Measurements from ENCODE around the gene SYT11.
"Not testable (repeated sequence)": the region's sequence is repeated elsewhere in the genome, so short reads cannot be mapped to it uniquely, and the experiment has no call there.

Gene SYT11

DNA sequence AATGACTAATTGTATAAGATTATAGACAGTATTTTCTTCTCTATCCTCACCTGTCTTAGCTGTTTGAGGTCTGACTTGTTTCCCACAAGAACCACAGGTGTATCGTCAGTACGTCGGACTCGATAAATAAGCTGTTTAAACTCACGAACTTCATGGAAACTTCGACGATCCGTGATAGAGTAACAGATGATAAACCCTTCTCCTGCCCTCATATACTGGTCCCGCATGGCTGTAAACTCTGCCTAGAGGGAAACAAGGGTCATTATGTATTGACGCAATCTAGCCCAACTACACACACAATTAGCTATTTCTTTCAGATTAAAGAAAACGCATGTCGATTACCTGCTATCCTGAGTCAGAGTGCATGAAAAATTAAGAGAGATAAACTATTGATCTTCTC, 44.9 kb downstream of the SYT11 start:
- DNase-seq, result no peak

DNA sequence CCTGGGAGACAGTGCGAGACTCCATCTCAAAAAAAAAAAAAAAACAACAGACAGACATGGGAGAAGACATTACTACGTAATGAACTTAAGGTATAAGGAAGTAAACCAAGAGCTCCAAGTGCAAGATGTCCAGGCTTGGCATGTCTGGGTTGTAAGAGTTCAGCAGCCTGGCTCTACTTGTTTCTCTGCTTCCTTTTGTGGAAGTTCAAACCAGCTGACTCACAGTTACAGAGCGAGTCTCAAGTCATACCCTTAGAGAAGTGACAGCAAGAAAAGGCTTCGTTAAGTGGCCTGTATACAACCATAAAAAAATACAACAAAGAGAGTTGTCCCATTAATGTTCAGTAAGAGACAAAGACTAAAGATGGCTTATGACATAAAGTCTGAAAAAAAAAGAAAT, 50.5 kb downstream of the SYT11 start:
- DNase-seq, result no peak

DNA sequence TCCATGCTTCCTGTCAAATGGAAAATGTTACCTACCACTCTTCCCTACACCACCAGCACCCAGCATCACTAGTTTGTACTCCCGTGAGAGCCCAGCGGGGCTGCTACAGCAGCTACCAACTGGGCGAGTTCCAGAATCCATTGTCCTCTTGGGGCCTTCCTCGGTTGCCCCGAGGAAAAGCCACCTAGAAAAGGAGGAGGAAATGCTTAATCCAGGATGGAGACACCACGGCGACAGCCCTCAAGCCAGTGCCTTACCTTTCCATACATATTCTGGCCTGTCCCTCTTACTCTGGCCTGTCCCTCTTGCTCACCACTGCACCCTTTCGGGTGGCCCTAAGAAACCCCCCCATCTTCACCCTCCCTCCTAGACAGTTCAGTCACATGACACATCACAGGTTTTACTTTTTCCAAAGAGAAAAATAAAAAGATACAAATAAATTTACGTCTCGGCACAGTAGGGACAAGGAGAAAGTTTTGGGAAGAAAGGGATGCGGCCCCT, 51.3 kb downstream of the SYT11 start:
- DNase-seq, result no peak

DNA sequence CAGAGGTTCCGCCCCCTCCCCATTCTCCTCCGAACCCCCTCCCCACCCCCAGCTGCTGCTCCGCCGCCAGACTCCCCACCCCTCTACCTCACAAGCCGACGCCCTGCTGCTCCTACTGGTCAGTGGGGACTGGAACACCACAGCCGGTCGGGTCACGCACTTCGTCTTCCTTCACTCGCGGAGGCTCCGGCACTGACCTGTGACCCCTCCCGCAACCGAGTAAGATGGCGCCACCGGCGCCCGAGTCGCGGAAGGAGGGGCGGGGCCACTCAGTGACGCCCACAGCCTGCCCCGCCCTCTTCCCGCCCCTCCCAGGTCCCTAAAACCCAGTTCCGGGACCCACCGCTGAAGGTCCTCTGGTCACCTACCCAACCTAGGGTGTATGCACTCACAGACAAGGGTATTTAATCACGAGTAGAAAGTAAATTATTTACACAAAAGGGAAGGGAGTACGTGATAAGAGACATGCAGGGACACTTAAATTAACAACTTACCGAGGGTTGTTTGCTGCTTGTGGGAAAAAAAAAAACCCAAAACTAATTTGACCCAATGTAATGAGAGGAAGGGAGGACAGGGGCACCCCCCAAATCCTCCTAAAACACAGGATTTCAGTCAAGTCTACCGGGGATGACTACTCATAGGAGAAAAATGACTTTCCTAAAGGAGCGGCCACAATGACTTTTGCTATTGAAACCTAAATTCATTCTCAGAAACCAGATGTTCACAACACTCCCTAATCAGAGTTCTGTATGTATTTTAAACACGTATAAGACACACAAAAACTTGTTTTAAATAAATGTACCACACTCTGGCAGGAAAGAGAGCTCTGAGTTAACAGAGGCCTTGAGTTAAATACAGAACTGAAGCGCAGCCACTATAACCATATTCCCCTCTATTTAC, 52.0 kb downstream of the SYT11 start, which contains the start of gene RIT1:
TSS of gene RIT1 (minus strand) at position 194 of the 900 bp plus-strand sequence. CDS start 588 bp downstream, outside the sequence.
- peak; percentile 51 for DNase-seq

DNA sequence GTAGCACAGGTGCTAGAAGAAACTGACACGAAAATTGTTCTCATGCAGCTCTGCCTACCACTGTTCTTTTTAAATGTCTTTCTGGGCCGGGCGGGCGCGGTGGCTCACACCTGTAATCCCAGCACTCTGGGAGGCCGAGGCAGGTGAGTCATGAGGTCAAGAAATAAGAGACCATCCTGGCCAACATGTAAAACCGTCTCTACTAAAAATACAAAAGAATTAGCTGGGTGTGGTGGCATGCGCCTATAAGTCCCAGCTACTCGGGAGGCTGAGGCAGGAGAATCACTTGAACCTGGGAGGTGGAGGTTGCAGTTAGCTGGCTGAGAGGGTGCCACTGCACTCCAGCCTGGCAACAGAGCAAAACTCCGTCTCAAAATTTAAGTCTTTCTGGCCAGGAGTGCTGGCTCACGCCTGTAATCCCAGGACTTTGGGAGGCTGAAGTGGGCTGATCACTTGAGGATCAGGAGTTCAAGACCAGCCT, 52.7 kb downstream of the SYT11 start:
- DNase-seq, result no peak

DNA sequence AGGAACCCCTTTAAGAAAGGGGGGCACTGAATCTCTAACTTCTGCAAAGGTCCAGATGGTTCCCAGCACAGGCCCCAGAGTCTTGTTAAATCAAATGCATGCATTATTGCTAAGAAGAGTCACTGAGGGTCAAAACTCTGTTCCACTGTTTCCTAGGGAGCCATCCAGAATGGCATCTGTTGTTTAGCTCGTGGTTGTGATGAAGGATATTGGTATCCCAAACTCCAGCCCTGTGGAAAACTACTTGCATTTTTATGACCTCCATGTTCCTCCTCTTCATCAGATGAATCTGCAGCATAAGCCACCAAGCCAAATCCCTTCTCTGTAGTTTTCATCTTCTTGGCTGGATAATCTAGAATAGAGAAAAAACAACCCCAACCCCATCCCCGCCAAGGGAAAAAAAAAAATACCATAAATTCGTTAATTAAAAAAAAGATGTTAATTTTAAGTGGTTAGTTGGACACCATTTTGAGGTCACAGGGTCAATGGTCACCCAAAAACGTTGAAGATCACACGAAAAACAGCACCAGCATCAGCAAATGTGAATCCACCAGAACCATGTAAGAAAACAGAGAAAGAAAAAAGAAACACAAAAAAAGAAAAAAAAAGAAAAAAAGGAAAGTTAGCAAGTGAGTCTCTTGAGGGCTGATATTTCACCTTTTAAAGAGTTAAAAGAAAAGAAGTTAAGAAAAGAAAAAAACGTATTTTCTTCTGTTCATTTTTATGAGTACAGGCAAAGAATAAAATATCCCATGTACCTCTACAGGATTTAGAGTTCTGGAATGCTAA, 54.8 kb downstream of the SYT11 start:
- DNase-seq, result no peak

DNA sequence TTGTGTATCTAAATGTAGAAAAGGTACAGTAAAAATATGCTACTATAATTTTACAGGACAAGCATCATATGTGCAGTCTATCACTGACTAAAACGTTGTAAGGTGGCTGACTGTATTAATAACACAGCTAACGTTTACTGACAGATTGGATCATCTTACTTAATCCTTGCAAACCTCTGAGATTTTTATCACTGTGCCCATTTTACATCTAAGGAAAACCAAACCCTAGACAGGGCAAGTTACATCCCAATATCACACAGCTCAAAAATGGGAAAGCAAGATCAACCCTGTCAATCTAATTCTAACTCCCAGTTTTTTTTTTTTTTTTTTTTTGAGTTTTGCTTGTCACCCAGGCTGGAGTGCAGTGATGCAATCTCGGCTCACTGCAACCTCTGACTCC, 59.3 kb downstream of the SYT11 start:
- no peak for DNase-seq

DNA sequence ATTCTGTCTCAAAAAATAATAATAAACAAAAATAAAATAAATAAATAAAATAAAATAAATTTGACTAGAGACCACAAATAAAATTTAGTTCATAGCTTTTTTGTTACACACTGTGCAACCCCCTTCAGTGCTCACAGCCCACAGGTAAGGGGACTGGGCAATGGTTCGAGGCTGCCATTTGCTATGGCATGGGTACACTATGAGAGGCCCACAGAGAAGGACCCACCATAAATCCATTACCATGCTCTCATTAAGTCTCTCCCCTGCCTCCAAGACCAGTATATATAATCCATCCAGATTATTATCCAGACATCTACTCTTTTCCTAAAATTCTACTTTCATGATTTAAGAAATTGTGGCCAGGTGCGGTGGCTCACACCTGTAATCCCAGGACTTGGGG, 60.4 kb downstream of the SYT11 start:
- no peak for DNase-seq

DNA sequence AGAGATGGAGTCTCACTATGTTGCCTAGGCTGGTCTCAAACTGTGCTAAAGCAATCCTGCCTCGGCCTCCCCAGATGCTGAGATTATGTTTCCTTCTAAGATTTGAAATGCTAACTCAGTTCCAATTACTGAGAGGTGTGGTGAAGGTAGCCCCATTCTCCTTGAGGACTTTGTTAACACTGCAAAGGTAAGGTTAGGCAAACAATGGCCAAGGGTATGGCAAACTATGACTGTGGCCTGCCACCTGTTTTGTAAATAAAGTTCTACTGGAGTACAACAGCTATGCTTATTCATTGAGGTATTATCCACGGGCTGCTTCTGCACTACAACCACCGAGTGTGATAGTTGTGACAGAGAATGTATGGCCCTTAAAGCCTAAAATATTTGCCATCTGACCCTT, 61.4 kb downstream of the SYT11 start:
- no peak for DNase-seq

DNA sequence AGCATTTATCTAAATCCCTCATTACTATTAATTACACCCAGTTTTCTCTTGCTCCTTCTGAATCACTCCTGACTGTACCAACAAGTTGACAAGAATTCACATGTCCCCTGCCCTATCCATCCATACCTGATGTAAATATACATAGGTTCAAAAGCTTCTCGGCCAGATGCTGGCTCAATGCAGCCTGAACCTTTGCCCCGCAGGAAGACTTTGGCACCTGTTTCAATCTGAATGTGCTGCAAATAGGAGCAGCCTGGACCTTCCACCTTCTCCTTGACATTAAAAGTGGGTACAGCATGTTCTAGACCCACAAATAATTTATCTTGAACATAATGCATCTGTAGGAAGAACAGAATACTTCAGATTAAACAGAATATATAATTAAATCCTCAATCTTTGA, 66.1 kb downstream of the SYT11 start:
- DNase-seq, result no peak

DNA sequence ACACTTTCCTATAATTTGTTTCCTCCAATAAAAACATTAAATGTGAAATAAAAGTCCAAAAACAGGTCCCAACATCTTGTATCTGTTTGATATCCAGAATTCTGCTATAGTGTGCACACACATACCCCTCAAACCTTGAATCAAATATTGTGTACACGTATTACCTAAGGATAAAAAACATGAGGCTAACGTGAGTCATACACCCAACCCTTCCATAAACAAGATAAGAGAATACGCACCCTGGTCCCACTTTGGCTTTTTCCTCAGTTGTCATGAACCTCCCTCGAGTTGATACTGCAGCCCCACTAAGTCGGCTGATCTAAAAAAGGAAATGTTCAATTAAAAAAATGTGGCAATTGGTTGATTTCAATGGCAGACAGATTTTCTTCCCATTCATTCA, 69.7 kb downstream of the SYT11 start:
- no peak for DNase-seq

DNA sequence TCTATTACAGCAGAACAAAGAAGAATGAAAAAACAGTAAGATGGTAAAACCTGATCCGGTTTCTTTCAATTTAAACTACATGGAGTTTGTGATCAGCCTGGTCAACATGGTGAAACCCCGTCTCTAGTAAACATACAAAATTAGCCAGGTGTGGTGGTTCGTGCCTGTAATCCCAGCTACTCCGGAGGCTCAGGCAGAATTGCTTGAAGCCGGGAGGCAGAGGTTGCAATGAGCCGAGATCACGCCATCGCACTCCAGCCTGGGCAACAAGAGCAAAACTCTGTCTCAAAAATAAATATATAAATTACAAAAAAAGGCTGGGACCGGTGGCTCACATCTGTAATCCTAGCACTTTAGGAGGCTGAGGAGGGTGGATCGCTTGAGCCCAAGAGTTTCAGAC, 71.4 kb downstream of the SYT11 start:
- DNase-seq, result not testable (repeated sequence)

DNA sequence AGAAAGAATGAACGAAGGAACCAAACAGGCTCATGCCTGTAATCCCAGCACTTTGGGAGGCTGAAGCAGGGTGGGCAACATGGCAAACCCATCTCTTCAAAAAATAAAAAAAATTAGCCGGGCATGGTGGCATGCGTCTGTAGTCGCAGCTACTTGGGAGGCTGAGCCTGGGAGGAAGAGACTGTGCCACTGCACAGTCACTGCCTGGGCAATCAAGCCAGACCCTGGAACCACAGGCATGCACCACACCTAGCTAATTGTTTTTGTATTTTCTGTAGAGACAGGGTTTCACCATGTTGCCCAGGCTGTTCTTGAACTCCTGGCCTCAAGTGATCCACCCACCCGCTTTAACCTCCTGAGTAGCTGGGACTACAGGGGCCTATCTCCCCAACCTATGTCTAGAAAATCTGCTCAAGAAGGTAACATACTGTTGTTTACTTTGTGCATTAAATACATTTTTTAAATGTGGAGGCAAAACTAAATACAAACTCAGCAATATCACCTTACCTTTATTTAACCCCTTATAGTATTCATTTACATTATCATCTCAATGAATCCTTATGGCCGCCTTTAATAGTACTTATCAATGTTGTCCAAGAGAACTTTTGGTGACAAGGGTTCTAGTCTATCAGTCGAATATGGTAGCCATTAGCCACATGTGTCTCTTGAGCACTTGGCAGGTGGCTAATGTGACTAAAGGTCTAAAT, 72.1 kb downstream of the SYT11 start:
- no peak for DNase-seq

DNA sequence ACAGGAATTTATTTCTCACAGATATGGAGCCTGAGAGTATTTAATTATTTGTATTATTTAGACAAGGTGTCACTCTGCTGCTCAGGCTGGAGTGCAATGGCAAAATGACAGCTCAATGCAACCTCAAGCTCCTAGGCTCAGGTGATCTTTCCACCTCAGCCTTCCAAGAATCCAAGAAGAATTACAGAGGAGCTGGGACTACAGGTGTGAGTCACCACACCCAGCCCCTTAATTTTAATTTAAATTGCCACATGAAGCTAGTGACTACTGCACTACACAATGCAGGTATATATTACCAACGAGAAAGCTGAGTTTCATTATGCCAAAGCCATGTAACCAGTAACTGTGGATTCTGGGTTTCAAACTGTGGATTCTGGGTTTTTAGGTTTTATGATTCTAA, 72.7 kb downstream of the SYT11 start:
- no peak for DNase-seq

DNA sequence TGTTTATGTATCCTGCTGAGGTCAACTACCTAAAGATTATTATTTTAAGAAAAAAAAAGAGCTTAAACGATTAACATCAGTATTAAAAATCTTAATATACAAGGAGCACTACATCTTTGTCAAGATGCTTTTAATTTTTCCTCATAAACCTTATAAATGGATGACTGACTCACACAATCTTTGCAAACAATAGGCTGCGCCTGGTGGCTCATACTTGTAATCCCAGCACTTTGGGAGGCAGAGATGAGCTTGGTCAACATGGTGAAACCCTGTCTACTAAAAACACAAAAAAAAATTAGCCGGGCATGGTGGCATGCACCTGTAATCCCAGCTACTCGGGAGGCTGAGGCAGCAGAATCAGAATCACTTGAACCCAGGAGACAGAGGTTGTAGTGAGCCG, 73.1 kb downstream of the SYT11 start:
- no peak for DNase-seq

DNA sequence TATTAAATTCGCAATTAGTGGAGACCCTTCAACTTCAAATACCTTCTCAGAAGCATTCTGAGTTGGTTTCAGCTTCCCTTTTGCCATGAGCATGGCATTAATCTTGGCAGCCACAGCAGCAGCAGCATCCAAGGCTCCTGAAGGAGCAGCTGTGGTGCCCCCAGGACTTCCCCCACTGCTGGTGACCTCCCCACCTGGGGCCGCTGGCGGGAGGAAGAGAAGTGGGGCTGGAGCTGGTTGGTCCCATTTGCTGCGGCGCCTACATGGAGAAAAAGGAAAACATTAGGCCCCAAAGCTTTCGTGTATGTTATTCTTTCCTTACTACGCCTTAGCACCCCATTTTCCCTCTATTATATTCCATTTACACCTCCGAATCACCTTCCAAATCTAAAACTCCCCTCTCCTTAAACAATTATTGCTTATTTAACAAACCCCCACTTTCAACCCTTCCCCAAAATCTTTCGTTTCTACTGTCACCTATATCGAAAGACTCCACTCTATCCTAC, 74.3 kb downstream of the SYT11 start:
- DNase-seq, result no peak

DNA sequence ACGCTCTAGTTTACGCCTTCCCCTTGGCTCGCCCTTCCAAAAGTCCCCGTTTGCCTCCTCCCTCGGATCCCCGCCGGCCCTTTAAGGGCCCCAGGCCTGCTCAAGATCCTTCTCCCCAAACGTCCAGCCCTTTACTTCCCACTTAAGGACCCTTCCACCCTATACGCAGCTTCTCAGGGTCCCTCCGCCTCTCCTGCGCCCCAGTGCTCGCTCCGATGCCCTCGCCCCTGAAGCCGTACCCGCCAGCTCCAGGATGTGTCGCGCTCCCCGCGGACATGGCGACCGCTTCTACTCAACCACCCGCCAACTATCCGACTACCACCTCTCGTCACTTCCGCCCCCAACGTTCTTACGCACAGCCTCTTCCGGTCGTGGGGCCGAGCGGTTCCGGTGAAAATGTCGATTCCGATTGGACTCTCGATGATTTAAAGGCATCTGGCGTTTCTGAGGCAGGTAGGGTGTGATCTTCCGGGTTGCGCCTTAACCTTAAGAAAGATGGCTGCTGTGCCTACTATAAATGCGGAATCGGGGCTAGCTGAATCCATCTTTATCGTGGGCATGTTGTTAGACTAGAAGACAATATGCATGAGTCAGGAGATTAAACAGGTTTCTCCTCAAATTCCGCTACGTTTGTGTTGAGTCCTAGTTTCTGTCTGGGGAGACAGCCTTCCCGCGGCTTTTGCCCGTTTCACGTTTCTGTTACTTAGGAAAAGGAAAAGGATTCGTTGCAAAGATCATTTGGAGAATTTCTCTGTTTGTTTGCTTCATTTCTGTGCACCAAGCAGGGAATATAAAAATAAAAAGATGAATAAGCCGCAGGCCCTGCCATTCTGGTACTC, 74.9 kb downstream of the SYT11 start, which contains the start of gene KHDC4:
TSS of gene KHDC4 (minus strand) at position 317 of the 839 bp plus-strand sequence. CDS start at position 277, 40 bp downstream.
- peak; percentile 97 for DNase-seq
